ENCODE data around the gene SLC2A13.
"Not testable (repeated sequence)": the region's sequence is repeated elsewhere in the genome, so short reads cannot be mapped to it uniquely, and the experiment has no call there.

Gene SLC2A13

GRCh38 chr12:40054555-40055227, 51.2 kb downstream of the SLC2A13 start:
- DNase-seq (ENCODE audit: low read depth, low spot score) = no peak
- H3K4me3 ChIP-seq (ENCODE audit: low read length) = no peak overlapping the region

GRCh38 chr12:40049268-40049667, 56.6 kb downstream of the SLC2A13 start:
- no peak overlapping the region for H3K4me3 ChIP-seq (ENCODE audit: low read length)
- DNase-seq (ENCODE audit: low read depth, low spot score) = no peak

GRCh38 chr12:40047002-40047401, 58.9 kb downstream of the SLC2A13 start:
- H3K4me3 ChIP-seq (ENCODE audit: low read length); DNase-seq (ENCODE audit: low read depth, low spot score): not testable (repeated sequence)

GRCh38 chr12:40045656-40046055, 60.2 kb downstream of the SLC2A13 start:
- no peak for DNase-seq (ENCODE audit: low read depth, low spot score)
- H3K4me3 ChIP-seq (ENCODE audit: low read length) = no peak overlapping the region

- H3K4me3 ChIP-seq (ENCODE audit: low read length) = no peak overlapping the region
- no peak for DNase-seq (ENCODE audit: low read depth, low spot score)
Measured at GRCh38 chr12:40044396-40044795, 61.5 kb downstream of the SLC2A13 start.

GRCh38 chr12:40039598-40039997, 66.3 kb downstream of the SLC2A13 start:
- DNase-seq (ENCODE audit: low read depth, low spot score) = no peak

GRCh38 chr12:40038619-40039018, 67.3 kb downstream of the SLC2A13 start:
- DNase-seq (ENCODE audit: low read depth, low spot score) = no peak
- no peak overlapping the region for H3K4me3 ChIP-seq (ENCODE audit: low read length)

More at GRCh38 chr12:40039598-40039997, 66.3 kb downstream of the SLC2A13 start:
- no peak overlapping the region for H3K4me3 ChIP-seq (ENCODE audit: low read length)

- no peak for DNase-seq (ENCODE audit: low read depth, low spot score)
- no peak overlapping the region for H3K4me3 ChIP-seq (ENCODE audit: low read length)
Measured at GRCh38 chr12:40034712-40035111, 71.2 kb downstream of the SLC2A13 start.

GRCh38 chr12:40034156-40034555, 71.7 kb downstream of the SLC2A13 start:
- DNase-seq (ENCODE audit: low read depth, low spot score) = no peak
- H3K4me3 ChIP-seq (ENCODE audit: low read length) = no peak overlapping the region

- DNase-seq (ENCODE audit: low read depth, low spot score) = no peak
- H3K4me3 ChIP-seq (ENCODE audit: low read length) = no peak overlapping the region
Measured at GRCh38 chr12:40033242-40033630, 72.6 kb downstream of the SLC2A13 start.

GRCh38 chr12:40032433-40033241, 73.2 kb downstream of the SLC2A13 start:
- no peak overlapping the region for H3K4me3 ChIP-seq (ENCODE audit: low read length)
- DNase-seq (ENCODE audit: low read depth, low spot score) = no peak

- DNase-seq (ENCODE audit: low read depth, low spot score) = no peak
- no peak overlapping the region for H3K4me3 ChIP-seq (ENCODE audit: low read length)
Measured at GRCh38 chr12:40031965-40032364, 73.9 kb downstream of the SLC2A13 start.

GRCh38 chr12:40030970-40031369, 74.9 kb downstream of the SLC2A13 start:
- H3K4me3 ChIP-seq (ENCODE audit: low read length) = not testable (repeated sequence)

GRCh38 chr12:40028296-40028695, 77.6 kb downstream of the SLC2A13 start:
- H3K4me3 ChIP-seq (ENCODE audit: low read length) = no peak overlapping the region
- DNase-seq (ENCODE audit: low read depth, low spot score) = no peak

More at GRCh38 chr12:40030970-40031369, 74.9 kb downstream of the SLC2A13 start:
- DNase-seq (ENCODE audit: low read depth, low spot score) = not testable (repeated sequence)

GRCh38 chr12:40022850-40023249, 83.0 kb downstream of the SLC2A13 start:
- no peak overlapping the region for H3K4me3 ChIP-seq (ENCODE audit: low read length)
- no peak for DNase-seq (ENCODE audit: low read depth, low spot score)

GRCh38 chr12:40020261-40020691, 85.6 kb downstream of the SLC2A13 start:
- H3K4me3 ChIP-seq (ENCODE audit: low read length) = no peak overlapping the region
- DNase-seq (ENCODE audit: low read depth, low spot score) = no peak

- no peak overlapping the region for H3K4me3 ChIP-seq (ENCODE audit: low read length)
- no peak for DNase-seq (ENCODE audit: low read depth, low spot score)
Measured at GRCh38 chr12:40017488-40017887, 88.4 kb downstream of the SLC2A13 start.

- no peak for DNase-seq (ENCODE audit: low read depth, low spot score)
- no peak overlapping the region for H3K4me3 ChIP-seq (ENCODE audit: low read length)
Measured at GRCh38 chr12:40016980-40017379, 88.9 kb downstream of the SLC2A13 start.

GRCh38 chr12:40015881-40016280, 90.0 kb downstream of the SLC2A13 start:
- H3K4me3 ChIP-seq (ENCODE audit: low read length) = no peak overlapping the region
- DNase-seq (ENCODE audit: low read depth, low spot score) = no peak

GRCh38 chr12:40015345-40015744, 90.5 kb downstream of the SLC2A13 start:
- peak; percentile 21 for DNase-seq (ENCODE audit: low read depth, low spot score)
- H3K4me3 ChIP-seq (ENCODE audit: low read length) = no peak overlapping the region

Measured in Jurkat, Clone E6-1 (cell line).